ENCODE measurements around the gene PAX2. TPM values are rescaled to one million over a fixed set of nuclear protein-coding genes. Genes with fewer than 3 reads are reported as not detected.

The PAX2 gene
- total and polyA plus RNA-seq, 2 of the 8 experiments (the other 6 are each of a cell fraction or from before 2014, with no cell fraction given), result 0.02 TPM; not detected in 1

- TF ChIP-seq MAX (IDR thresholded peaks at IDR 0.05) (no peak), NANOG (IDR thresholded peaks at IDR 0.05; ENCODE audit: insufficient read depth, low read depth, low read length, poor library complexity, severe bottlenecking) (no peak), E2F6 (IDR thresholded peaks at IDR 0.05) (no peak), ATF3 (IDR thresholded peaks at IDR 0.05; ENCODE audit: insufficient read depth, low read depth, low read length) (no peak)
Observed at GRCh38 chr10:100718197-100718742, 27.1 kb upstream of the PAX2 start (continued).

Data from H1 (cell line).